ENCODE measurements around the gene CGRRF1. TPM values are rescaled to one million over a fixed set of nuclear protein-coding genes. Genes with fewer than 3 reads are reported as not detected.

CGRRF1 gene
- total and polyA plus RNA-seq, 2 of the 13 experiments (the other 11 are each of a cell fraction or from before 2014, with no cell fraction given) = 16.8 to 18.2 TPM

DNA sequence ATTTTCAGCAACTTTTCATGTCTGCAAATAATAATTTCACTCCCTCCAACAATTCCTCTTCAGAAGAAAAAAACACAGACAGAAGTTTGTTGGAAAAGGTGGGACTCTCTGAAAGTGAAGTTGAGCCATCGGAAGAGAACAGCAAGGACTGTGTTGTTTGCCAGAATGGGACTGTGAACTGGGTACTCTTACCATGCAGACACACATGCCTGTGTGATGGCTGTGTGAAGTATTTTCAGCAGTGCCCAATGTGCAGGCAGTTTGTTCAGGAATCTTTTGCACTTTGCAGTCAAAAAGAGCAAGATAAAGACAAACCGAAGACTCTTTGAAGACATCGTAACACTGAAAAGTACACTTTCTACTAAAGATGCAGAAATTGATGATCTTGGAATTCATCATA lies 28.3 kb downstream of the CGRRF1 start (continued):
- TF ChIP-seq, protein P1, sequence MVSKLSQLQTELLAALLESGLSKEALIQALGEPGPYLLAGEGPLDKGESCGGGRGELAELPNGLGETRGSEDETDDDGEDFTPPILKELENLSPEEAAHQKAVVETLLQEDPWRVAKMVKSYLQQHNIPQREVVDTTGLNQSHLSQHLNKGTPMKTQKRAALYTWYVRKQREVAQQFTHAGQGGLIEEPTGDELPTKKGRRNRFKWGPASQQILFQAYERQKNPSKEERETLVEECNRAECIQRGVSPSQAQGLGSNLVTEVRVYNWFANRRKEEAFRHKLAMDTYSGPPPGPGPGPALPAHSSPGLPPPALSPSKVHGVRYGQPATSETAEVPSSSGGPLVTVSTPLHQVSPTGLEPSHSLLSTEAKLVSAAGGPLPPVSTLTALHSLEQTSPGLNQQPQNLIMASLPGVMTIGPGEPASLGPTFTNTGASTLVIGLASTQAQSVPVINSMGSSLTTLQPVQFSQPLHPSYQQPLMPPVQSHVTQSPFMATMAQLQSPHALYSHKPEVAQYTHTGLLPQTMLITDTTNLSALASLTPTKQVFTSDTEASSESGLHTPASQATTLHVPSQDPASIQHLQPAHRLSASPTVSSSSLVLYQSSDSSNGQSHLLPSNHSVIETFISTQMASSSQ (IDR thresholded peaks at IDR 0.05; ENCODE audit: low read depth) = no peak
- TF ChIP-seq, protein P1 (CRISPR knock-in tag; IDR thresholded peaks at IDR 0.05; ENCODE audit: borderline replicate concordance) = peak; percentile 46; the same call in 1 of the 2 replicates
- TF ChIP-seq ESRRA (CRISPR knock-in tag; IDR thresholded peaks at IDR 0.05; ENCODE audit: low read depth) (no peak), TCF7L2 (IDR thresholded peaks at IDR 0.05; ENCODE audit: low read depth, low read length) (no peak), SMAD9 (CRISPR knock-in tag; IDR thresholded peaks at IDR 0.05) (no peak), PBX2 (CRISPR knock-in tag; IDR thresholded peaks at IDR 0.05) (no peak), YEATS4 (CRISPR knock-in tag; IDR thresholded peaks at IDR 0.05; ENCODE audit: borderline replicate concordance) (0 out of 2 replicates have a peak, but pooled peaks have one; percentile 21), ZNF644 (CRISPR knock-in tag; IDR thresholded peaks at IDR 0.05; ENCODE audit: low read depth) (peak; percentile 83; the same call in 1 of the 2 replicates), DNMT3B (CRISPR knock-in tag; conservative IDR thresholded peaks at IDR 0.05) (no peak), KAT2B (IDR thresholded peaks at IDR 0.05; ENCODE audit: borderline replicate concordance, low read depth, low read length) (no peak), CREM (IDR thresholded peaks at IDR 0.05) (no peak), CREM (CRISPR knock-in tag; IDR thresholded peaks at IDR 0.05) (no peak), ZNF264 (CRISPR knock-in tag; IDR thresholded peaks at IDR 0.05) (0 out of 2 replicates have a peak, but pooled peaks have one; percentile 19), HMGA1 (CRISPR knock-in tag; conservative IDR thresholded peaks at IDR 0.05) (no peak), ZNF124 (CRISPR knock-in tag; IDR thresholded peaks at IDR 0.05) (no peak), SAP130 (CRISPR knock-in tag; IDR thresholded peaks at IDR 0.05; ENCODE audit: low read depth) (peak; percentile 69), TAF15 (IDR thresholded peaks at IDR 0.05; ENCODE audit: low read depth, low read length, poor library complexity, severe bottlenecking) (no peak), SALL1 (CRISPR knock-in tag; IDR thresholded peaks at IDR 0.05) (peak; percentile 63), ZNF678 (CRISPR knock-in tag; IDR thresholded peaks at IDR 0.05) (no peak), SNAPC4 (CRISPR knock-in tag; IDR thresholded peaks at IDR 0.05) (no peak)
- TF ChIP-seq, protein P2, sequence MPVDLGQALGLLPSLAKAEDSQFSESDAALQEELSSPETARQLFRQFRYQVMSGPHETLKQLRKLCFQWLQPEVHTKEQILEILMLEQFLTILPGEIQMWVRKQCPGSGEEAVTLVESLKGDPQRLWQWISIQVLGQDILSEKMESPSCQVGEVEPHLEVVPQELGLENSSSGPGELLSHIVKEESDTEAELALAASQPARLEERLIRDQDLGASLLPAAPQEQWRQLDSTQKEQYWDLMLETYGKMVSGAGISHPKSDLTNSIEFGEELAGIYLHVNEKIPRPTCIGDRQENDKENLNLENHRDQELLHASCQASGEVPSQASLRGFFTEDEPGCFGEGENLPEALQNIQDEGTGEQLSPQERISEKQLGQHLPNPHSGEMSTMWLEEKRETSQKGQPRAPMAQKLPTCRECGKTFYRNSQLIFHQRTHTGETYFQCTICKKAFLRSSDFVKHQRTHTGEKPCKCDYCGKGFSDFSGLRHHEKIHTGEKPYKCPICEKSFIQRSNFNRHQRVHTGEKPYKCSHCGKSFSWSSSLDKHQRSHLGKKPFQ (CRISPR knock-in tag; IDR thresholded peaks at IDR 0.05; ENCODE audit: insufficient replicate concordance) = no peak

Data from HepG2 (cell line).